ENCODE data around the gene SLC17A3.

Gene SLC17A3

DNA sequence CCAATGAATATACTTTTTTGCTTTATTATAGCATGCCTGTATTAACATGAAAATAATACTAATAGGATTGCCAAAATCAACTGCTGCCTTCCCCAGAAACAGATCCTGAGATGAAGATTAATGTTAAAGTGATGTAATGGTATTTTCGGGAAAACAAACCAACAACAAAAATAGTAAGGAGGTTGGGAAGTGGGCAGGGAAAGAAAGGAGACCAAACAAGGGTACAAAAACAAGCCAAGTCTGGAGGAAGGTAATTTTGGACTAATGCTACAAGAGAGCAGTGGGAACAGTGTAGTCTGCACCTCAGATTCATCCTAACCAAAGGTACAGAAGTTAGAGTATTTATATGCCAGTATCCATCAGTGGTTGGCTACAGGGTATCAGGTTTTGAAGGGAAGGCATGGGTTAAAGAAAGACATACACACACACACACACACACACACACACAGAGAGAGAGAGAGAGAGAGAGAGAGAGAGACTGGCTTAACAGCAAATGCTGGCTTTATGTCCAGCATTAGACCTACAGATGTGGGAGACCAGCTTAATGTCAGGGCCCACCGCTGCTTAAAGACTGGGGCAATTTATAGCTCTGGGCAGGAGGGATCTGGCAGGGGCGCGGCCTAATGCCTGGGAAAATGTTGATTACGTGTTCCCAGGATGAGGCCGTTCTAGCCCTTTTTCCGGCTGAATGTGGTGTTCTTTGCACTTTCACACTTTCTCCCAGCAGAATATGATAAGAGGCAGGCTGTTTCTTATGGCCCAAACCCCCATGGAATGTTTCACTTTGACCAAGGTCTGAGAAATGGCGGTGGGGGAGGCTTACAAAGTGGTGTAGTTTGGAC is 38.4 kb downstream of the SLC17A3 start:
- FAIRE-seq, result no peak

DNA sequence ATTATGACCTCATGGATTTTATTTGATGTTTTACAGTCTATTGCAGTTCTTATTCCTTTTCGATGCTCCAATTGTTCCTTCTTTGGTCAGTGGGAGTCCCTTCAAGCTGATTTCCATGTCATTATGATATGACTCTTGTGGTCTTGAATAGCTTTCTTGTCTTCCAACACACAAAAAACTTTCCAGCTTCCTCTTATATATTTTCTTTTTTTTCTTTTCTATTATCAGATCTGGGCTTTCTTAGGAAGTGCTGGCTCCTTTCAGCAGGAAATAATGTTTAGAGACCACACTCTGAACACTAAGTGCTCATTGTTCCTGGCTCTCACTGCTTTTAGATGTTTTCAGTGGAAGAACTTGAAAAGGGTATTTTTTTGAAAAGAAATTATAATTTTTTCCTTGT is 39.1 kb downstream of the SLC17A3 start:
- FAIRE-seq, result no peak

- no peak for FAIRE-seq
Observed at GRCh38 chr6:25833136-25833535, 40.9 kb downstream of the SLC17A3 start.

- FAIRE-seq, result no peak
Observed at GRCh38 chr6:25832670-25833069, 41.4 kb downstream of the SLC17A3 start.

GRCh38 chr6:25832307-25832662 is 41.8 kb downstream of the SLC17A3 start:
- FAIRE-seq, result no peak

DNA sequence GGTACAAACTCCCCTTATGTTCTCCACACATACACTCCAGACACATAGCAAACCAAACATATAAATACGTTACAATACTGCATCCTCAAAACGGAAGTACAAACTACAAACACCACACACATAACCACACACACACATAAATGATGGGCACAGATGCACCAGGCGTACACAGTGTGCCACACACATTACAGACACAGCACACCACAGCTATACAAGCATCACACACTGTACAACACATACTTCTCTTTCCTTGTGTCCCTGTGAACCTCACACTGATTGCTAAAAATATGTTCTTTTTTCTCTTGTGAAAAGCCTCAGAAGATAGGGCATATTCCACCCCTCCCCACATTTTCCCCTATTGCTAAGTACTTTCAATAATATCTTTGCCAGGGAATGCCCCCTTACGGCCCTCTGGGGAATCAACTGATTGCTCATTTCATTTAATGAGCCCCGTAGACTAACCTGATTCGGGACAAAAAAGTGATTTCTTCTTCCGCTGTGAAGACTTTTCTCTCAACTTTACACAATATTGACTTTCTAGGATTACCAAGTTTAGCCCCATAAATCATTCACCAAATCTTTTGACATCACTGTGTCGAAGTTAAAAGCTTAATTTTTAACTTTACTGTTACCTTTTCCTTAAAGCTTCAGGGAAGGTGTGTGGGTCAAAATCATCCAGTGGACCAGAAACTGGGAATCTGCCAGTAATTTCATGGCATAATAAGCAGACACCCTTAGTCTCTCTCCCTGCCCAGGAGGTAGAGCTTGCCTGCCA is 42.3 kb downstream of the SLC17A3 start, which contains the start of gene SLC17A1:
Gene SLC17A1 (minus strand): TSS at position 521 of the 775 bp plus-strand sequence. CDS start 1,495 bp downstream, outside the sequence.
- FAIRE-seq, result no peak

DNA sequence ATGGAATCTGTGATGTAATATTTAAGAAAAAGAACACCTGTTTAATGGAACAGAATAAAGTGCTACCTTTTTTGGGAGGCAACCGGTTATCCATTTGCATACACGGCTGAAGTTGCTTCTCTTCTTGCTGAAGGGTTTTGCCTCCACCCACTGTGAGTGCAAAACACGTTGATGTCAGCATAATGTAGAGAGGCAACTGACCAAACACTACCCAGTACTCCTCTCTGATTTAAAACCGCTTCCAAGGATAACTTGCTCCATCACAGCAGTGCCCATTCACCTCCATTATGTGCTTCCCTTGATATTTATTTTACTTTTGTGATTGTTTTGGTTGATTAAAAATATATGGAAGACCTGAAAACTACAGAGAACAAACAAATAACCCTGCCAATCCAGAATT is 43.6 kb downstream of the SLC17A3 start:
- no peak for FAIRE-seq

DNA sequence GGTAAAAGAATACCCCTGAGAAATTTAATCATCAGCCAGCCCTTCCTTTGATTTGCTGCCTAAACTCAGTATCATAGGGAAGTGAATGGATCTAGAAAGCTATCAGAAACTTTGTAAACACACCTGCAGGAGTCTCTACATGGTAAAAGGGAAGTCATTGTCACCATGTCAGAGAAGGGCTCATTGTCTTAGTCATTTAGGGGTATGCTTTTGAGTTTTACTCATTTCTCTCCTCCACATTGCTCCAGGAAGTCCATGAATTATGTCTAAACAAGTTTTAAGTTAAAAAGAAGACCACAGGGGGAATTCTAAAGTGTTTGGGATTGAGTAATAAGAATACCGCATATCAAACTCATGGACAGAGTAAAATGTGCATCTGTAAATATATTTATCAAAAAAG is 44.7 kb downstream of the SLC17A3 start:
- FAIRE-seq, result no peak

DNA sequence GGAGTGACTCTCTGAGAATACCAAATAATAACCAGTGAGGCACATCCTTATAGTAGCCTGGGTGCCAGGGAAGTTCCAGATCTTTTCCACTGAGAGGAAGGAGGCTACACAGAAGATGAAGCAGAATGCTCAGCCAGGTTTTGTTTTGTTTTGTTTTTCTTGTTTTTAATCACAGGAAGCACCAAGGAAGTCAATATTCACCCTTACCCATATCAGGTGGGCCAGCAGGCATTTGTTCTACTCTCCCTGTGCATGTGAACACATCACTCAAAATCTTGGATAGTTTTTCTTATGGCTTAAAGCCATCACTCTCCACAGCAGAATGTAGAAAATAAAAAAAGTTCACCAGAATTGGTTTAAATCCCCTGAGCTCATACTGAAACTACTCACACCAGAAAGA is 52.7 kb downstream of the SLC17A3 start:
- FAIRE-seq, result no peak

GRCh38 chr6:25816252-25816651 is 57.8 kb downstream of the SLC17A3 start:
- no peak for FAIRE-seq

DNA sequence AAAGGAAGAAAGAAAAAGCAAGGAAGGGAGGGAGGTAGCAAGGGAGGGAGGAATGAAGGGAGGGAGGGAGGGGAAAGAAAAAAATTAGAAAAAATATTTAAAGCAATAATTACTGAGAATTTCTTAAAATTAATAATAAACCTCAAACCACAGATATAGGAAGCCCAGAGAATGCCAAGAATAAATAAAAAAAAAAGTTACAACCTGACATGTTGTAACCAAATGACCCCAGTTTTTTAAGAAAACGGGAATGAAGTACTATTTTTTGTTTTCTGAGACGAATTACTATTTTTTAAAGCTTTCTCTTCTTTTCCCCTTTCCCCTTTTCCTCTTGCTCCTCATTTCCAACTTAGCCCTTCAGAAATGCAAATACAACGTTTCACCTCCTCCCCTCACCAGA is 58.8 kb downstream of the SLC17A3 start:
- FAIRE-seq, result no peak

DNA sequence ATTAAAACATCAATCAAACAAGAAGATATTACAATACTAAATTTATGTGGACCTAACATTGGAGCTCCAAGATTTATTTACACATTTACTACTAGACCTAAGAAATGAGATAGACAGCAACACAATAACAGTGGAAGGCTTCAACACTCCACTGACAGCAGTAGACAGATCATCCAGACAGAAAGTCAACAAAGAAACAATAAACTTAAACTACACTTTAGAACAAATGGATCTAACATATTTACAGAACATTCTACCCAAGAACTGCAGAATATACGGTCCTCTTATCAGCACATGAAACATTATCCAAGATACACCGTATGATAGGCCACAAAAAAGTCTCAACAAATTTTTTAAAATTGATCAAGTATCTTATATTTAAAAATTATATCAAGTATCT is 69.2 kb downstream of the SLC17A3 start:
- FAIRE-seq, result no peak

GRCh38 chr6:25801436-25801835 is 72.6 kb downstream of the SLC17A3 start:
- no peak for FAIRE-seq

All from colon (tissue), 2 donors.